Non-pigmented ciliary epithelial cell (primary cell): Measurements from ENCODE around the gene PPP2R5B.

Experiments used
- DNase-seq: peaks from one replicate; pipeline ENCODE4 v3.0.0-alpha.2; 2010; ENCODE audit warnings: low read depth

PPP2R5B gene

DNA sequence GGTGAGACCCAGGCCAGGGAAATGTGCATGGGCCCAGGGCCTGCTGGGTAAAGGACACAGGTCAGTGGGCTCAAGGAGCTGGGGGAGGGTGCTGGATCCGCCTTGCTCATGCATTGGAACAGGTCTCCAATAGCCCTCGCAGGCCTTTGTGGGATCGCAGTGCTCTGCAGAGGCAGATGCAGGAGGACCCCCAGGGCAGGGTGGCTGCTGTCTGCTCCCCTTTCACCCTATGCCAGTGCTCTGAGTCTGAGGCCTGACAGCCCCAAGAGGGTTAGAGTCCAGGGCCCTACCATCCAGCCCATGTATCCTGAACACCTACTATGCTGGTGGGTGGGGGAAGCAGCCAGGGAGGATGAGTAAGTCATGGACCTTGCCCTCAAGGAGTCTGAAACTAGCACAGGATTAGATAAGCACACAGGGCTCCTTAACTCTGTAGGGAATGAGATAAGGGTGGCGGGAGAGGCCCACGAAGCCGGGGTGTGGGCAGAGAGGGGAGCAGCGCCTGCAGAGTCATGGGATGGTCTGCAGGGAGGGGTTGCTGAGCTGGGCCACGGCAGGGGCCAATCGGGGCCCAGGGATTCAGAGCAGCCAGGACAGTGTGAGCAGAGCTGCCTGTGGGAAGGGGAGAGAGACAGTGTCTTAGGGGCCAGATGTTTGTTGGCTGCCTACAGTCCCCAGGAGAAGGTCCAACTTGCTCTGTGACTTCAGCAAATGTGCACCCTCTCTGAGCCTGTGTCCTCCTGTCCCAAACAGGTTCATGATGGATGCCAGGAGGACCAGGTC is 35.6 kb upstream of the PPP2R5B start:
- DNase-seq: no peak

DNA sequence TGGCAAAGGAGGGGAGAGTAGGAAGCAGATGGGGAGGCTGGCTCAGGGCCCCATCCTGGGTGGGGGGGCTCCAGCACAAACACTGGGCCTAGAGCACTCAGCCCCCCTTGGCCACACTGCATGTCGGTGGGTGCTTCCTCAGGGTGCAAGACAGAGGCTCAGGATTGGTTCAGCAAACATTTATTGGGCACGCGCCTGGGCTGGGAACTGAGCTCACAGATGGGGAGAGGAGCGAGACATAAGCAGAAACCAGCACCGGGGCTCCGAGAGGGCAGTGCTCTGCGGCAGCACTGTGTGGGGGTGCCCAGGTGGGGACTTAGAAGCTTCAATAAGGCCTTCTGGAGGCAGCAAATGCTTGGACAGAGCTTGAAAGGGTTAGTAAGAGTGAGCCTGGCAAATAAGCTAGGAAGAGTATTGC is 34.0 kb upstream of the PPP2R5B start:
- no peak for DNase-seq

DNA sequence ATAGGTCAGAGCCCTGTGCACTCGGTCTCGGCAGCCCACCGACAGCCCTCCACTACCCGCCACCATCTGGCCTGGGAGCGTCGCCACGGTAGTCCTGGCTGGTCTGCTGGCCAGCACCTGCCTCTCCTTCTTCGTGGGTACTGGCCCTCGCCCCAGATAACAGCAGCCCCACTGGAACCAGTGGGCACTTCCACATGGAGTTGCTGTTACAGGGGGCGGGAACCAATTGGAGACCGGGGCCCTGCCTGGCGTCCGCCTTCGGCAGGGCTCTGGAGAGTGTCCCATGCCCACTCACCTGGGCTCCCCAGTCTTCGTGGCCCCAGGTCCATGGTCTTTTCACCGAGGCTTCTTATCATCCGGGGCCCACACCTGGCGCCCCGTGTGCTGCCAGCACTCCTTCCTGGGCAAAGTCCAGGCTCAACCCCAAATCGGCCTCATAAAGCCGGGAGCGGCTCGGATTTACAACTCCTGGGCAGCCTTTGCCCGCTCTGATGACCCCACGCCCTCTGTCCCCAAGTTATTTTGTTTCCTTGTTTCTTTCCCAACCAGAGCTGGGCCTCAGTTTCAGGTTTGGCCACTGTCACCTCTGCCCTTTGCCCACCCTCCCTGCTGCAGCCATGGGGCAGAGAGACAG is 33.2 kb upstream of the PPP2R5B start:
- DNase-seq: no peak

DNA sequence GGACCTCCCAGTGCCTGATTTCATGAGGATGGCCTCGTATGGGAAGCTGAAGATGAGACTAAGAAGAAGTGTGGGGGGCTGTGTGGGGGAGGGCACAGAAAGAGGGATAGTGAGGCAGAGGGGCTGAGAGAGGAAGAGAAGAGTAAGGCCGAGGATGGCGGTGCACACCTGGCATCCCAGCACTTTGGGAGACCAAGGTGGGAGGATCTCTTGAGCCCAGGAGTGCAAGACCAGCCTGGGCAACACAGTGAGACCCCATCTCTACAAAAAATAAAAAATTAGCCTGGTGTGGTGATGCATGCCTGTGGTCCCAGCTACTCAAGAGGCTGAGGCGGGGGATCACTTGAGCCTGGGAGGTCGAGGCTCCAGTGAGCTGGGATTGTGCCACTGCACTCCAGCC is 32.6 kb upstream of the PPP2R5B start:
- DNase-seq: no peak

DNA sequence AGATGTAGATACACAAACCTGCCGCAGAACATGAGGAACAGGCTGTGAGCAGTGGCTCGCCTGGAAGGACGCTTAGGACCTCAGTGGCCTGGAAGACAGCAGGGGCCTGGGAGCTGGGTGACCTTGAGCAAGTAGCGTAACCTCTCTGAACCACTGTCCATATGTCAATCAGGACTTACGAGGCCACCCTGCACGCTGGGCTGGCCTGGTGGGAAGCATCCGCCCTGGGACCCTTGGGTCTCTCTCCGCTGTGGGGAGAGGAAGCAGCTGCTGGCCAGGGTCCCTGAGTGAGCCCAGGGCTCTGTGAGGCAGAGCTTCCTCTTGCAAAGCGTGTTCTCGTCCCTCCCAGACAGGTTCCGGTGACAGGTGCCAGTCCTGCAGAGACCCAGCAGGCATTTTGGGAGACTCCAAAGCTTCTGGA is 32.1 kb upstream of the PPP2R5B start:
- no peak for DNase-seq

DNA sequence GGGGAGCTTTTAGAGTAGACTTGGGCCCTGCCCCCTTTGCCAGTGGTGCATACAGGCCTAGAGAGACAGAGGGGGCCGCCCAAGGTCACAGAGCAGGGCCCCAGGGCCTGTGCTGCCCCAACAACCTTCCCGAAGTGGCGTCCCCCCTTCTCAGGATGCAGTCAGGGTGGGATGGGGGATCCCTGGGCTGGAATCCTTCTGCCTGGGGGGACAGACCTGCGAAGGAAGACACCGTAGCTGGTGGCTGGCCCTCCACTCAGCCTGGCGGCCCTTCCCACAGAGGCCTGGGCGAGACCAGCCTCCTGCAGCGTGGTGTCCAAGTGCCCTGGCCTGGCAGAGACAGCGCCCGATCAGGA is 31.7 kb upstream of the PPP2R5B start:
- DNase-seq: no peak

DNA sequence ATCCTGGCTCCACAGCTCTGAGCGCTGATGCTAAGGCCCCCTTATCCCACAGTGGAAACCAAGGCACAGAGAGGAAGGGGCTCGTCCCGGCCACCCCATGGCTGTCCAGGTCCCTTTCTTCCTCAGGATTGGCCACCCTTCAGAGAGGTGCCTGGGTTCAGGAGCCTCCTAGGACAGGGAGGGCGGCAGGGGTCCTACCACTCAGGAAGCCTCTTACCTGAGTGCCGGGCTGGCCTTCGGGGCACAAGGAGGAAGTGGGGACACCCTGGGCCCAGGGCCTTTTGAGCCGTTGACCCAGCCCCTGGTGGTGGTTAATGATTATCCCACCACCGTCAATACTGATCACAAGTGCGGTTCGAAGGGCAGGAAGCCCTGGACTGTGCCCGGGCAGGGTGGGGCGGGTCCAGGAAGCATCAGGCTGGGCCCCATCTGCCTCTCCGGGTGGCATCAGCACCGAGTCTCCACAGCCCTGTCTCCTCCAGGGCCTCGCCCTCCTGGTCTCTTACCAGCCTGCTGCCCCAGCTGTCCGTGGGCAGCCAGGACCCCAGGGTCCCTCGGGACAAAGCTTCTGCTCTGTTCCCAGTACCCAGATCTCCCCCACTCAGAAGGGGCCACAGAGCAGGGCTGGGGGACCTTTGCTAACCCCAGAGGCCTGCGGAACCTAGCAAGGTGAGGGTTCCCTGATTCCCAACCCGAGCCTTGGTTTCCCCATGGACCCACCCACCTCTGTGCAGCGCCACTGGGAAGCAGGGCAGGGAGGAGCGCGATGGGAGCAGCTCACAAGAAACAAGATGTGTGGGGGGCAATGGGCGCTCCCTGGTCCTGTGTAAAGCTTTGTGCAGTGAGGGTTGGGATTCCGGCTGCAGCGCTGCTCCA is 31.1 kb upstream of the PPP2R5B start:
- DNase-seq: no peak

DNA sequence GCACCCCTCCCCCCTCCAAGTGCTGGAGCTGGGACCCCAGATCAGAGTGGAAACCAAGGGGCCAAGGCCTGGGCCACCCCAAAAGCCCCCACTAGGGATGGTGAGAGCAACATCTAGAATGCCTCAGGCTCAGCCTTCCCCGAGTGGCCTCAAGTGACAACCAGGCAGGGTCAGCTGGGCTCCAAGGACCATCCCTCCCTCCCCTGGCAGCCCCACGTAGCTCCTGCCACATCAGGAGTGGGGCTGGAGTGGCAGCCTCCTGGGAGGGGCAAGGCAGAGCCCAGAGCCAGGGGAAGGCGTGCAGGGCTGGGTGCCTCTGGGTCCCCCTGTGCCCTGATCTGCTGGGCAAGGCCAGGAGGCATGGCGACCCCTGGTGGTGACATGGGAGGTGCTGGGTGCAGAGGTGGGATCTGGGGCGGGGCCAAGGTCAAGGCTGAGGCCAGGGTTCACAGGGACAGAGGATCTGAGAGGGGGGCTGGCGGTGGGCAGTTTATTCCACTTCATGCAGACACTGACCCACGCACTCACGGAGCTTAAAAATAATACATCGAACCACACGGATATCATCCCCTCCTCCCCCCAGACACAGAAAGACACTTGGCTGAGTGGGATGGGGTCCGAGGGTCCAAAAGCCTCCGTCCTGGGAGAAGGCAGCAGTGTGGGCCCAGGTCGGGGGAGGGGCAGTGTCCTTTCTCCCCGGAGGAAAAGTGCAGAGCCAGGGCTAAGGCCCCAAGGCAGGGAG is 30.2 kb upstream of the PPP2R5B start:
- DNase-seq: no peak

DNA sequence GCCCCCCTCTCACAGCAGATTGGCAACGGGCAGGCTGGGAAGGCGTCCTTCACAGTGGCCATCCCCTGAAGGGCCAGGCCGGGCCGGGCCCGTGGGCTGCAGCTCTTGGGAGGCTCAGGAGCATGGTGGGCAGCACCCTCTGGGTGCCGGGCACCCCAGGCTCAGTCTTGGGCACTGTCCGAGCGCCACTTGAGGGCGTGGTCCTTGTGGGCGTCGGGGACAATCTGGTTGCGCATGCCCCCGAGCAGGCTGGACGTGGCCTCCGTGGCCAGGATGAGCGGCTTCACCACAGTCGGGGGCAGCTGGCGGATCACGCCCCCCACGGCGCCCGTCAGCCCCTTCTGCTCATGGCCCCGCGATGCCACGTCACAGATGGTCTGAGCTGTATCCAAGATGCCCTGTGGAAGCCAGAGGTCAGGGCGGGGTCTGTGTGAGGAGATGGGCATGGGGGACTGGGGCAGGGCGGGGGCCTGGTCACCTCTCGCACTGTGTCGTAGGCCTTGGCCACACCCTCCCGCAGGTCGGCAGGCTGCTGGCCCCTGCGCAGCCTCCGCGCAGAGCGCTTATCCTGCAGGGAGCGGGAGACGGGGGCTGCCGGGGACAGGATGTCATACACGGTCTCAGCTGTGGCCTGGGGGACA is 29.6 kb upstream of the PPP2R5B start:
- no peak for DNase-seq

DNA sequence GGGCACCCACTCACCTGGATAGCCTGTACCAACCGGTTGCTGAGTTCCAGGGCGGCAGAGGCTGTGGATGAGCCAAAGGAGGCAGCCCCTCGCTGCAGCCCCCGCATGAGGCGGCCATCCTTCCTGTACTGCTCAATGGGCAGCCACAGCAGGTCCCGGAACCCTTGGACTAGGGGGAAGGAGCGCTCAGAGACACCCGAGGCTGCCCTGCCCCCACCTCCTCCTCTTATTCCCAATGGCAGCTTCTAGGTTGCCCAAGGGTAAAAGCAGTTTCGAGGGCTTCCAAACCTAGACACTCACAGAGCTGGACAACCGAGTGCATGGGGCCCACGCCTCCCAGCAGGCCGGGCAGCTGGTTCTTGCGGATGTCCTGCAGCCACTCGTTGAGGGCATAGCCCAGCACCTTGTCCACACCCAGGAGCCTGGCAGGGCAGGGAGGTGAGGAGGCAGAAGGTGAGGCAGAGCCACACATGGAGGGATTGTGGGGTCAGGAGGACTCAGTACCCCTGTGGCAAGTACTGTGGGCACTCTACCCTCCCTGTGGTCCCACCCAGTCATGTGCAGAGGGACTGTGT is 28.0 kb upstream of the PPP2R5B start:
- no peak for DNase-seq

DNA sequence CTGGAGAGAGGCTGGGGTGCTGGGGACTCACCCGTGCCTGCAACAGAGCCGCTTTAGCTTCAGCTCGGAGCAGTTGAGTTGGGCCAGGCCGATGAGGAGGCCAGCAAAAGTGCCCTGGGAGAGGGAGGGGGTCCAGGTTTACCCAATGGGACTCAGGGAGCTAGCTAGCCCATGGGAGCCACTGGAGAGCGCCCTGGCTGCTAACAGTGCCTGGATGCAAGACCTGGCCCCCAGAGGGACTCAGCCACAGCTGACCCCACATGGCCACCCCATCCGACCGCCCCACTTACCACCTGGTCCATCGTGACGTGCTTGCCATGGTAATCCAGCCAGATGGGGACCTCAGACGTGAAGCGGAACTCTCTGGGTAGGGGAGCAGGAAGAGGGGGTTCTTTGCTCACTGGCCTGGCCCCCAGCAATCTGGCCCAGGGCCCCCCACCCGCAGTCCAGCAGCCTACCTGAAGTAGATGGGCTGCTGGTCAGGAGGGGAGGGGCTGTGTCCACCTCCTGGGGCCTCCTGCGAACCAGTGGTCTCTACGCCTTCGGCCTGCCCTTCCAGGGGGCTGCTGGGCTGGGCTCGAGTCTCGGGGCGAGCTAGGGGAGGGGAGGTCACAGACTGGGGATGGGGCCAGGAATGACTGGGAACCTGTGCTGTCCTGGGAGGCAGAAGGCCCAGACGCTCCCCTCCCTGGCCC is 27.0 kb upstream of the PPP2R5B start:
- DNase-seq: no peak

DNA sequence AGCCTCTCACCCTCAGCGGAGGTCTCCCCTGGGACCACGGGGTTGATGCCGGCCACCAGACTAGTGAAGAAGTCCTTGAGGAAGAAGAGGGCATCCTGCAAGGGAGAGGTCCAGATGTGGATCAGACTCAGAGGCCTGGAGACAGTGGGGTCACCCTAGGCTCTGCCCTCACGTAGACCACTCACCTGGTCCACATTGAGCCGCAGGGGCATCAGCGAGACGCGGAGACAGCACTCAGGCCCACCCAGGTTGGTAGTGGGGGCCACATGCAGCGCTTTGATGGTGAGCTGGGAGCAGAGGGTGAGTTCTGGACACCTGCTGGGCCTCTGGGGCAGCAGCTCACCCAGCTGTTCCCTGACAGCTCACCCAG is 26.4 kb upstream of the PPP2R5B start:
- DNase-seq: no peak

DNA sequence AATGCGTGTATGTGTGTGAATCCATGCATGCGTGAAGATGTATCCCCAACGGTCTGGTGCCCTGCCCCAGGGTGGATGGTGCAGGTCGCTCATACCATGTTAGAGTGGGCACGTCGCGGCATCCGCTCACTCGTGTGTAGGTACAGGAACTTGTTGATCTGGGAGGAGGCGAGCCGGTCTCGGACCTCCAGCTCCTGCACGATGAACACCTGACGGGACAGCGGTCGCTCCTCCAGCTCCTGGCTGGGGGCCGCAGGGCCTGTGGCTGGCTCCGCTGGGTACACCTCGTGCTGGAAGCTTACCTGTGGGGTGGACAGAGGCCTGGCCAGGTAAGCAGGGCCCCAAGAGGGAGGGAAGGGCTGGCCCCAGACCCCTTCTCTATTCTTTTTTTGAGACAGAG is 25.9 kb upstream of the PPP2R5B start:
- DNase-seq: no peak

DNA sequence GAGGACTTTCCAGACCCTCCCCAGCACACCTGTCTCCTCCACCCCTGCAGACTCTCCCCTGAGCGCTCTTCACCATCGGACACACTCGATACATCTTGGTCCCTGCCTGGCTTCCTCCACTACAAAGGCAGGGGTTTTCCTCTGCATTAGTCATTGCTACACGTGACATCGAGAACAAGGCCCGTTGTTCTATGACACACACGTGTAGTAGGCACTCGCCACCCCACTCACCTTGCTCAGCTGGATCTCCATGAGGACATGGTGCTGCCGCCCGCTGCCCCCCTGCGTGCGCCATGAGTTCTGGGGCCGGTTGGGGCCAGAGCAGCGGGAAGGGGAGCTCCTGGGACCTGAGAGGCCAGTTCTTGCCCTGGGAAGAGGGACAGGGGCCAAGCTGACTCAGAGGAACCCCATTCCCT is 24.2 kb upstream of the PPP2R5B start:
- DNase-seq: no peak

DNA sequence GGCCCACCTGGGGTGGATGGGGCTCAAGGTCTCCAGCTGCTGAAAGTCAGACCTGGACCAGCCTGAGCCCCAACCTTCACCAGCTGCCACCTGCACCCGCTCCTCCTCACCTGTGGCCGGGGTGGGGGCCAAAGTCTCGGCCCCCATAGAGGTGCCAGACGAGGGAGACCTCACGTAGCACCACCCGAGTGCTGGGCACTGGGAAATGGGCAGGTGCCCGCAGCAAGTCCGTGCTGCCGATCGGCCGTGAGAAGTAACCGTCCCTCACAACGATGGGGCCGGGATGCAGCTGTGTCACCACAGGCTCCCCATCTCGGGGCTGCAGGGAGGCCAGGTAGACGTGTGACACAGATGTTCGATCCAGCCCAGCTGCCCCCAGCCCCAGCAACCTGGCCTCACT is 23.7 kb upstream of the PPP2R5B start:
- DNase-seq: no peak

DNA sequence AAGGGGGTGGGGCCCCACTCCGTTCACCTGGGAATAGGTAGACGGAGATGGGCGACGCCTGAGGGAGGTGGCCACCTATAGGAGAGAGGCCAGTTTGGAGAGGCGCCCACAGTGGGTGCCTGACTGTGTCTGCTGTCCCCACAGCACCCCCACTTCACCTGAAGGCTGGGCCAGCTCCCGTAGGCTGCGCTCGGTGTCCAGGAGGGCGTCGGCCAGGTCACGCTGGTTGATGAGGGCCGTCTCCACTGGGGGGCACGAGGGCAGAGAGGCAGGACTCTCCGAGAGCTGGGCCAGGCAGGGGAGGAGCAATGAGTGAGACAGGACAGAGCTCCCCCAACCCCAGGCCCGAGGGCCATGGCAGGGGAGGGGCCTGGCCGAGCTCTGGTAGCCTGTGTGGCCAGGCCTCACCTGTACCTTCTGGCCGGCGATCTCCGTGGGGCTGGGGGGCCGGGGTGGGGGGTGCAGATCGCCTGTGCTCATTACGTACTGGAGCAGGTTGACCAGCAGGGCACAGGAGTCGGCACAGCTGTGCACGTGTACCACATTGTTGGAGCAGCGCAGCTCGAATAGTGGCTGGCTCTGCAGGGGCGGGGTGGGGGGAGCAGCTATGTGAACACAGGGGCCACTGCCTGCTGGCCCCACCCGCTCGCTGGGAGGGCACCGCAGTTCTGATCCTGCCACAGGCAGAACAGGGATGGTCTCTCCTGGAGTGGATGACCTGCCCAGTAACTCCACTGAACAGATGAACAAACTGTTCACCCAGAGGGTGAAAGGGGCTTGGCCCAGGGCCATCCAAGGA is 22.2 kb upstream of the PPP2R5B start:
- DNase-seq: no peak

DNA sequence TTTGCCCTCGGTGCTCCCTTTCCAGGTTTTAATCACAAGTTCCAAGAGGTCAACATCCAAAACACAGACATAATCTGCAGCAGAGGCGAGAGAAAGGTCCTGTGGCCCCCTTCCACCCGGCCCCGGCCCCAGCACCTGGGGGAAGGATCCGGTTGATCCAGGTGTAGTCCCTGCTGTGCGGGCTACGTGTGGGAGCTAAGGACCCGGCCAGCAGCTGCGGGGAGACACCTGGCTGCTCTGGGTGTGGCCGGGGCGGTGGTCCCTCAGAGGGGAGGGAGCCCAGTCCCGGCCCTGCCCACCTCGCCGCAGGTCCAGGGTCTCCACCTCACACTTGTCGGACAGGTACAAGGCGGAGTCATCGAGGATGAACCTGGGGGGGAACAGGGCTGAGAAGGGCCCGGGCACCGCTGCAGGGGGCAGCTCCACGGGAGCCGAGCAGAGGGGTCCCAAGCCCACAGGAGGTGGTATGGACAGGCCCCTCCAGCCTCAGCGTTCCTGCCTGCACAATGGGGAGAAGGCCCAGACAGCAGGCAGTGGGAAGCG is 21.1 kb upstream of the PPP2R5B start:
- no peak for DNase-seq

DNA sequence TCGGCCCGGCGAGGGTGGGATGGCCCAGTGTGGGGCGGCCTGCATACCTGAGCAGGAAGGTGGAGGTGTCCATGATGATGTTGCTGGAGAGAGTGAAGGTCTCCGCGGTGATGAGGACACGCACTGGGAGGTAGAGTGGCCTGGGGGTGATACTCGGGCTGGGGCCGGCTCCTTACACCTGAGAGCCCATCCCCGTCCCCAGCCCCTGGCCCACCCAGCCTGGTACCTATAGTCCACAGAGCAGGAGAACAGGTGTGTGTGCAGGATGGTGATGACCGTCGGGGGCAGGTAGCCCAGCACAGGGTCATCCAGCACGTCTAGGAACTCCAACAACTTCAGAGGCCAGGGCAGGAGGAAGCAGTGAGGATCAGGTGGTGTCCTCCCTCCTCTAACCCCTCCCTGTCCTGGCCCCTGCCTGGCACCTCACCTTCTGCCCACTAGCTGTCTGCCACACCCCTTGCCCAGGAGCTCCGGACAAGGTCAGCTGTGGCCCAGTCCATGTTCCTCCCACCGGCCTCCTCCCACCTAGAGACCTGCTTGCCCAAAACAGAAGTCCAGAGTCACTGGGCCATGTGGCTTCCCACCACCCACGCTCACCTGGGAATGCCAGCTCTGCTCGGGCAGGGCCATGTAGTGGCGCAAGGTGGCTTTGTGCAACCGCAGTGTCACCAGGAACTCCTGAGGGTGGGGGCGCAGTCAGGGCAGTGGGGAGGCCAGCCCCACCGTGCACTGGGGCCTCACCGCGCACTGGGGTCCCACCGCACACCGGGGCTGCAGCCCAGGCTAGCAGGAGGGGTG is 18.8 kb upstream of the PPP2R5B start:
- DNase-seq: no peak

DNA sequence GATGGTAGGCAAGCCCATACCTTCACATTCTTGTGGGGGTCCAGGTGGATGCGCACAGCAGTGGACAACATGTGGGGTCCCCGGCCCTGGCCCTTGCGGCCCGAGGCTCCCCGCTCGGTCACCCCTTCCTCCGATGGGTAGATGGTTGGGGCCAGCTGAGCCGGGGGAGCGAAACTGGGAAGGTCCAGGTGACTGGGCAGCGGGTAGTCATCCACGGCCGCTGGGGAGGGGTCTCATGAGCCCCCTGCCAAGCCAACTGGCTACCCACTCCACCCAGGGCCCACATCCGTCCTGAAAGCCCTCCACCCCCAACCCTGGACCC is 18.2 kb upstream of the PPP2R5B start:
- no peak for DNase-seq
